RWPE2 (cell line): Measurements from ENCODE around the gene MAS1.

Experiments
- ATAC-seq: fragments of 200-7000 bp; cut with Tn5 transposase; 3 replicates; pipeline ENCODE4 v1.9.1; 2021; ENCODE audit warnings: low read depth
- DNase-seq: peaks from one replicate; pipeline ENCODE4 v3.0.0-alpha.2; 2020; ENCODE audit warnings: low spot score
- H3K27ac ChIP-seq: fragments of 450-650 bp; 2 replicates; pipeline ENCODE4 v1.5.1; 2017; ENCODE audit warnings: mild to moderate bottlenecking; ENCODE audit not compliant: poor library complexity, severe bottlenecking
- H3K27me3 ChIP-seq: fragments of 250-450 bp; sonication (Bioruptor Pico); 2 replicates; pipeline ENCODE4 v1.5.1; 2021; ENCODE audit warnings: mild to moderate bottlenecking, moderate library complexity; ENCODE audit not compliant: insufficient read depth, poor library complexity, severe bottlenecking
- H3K36me3 ChIP-seq: fragments of 250-450 bp; sonication (Bioruptor Pico); 2 replicates; pipeline ENCODE4 v1.5.1; 2020; ENCODE audit warnings: low read depth, mild to moderate bottlenecking, moderate library complexity
- H3K4me1 ChIP-seq: fragments of 250-450 bp; sonication (Bioruptor Pico); 2 replicates; pipeline ENCODE4 v1.5.1; 2021; ENCODE audit warnings: mild to moderate bottlenecking, moderate library complexity; ENCODE audit not compliant: insufficient read depth, poor library complexity, severe bottlenecking
- H3K4me3 ChIP-seq: fragments of 250-450 bp; sonication (Bioruptor Pico); 2 replicates; pipeline ENCODE4 v1.5.1; 2021; ENCODE audit warnings: mild to moderate bottlenecking, moderate library complexity; ENCODE audit not compliant: severe bottlenecking
- H3K9me3 ChIP-seq: fragments of 250-450 bp; sonication (Bioruptor Pico); 2 replicates; pipeline ENCODE4 v1.5.1; 2021; ENCODE audit warnings: mild to moderate bottlenecking, moderate library complexity; ENCODE audit not compliant: severe bottlenecking
- TF ChIP-seq, protein P1 (sequence below): fragments of 450-650 bp; IDR thresholded peaks from one replicate; pipeline ENCODE4 v1.5.1; 2017; ENCODE audit warnings: mild to moderate bottlenecking, moderate library complexity; ENCODE audit not compliant: poor library complexity, severe bottlenecking

MAS1 gene

DNA sequence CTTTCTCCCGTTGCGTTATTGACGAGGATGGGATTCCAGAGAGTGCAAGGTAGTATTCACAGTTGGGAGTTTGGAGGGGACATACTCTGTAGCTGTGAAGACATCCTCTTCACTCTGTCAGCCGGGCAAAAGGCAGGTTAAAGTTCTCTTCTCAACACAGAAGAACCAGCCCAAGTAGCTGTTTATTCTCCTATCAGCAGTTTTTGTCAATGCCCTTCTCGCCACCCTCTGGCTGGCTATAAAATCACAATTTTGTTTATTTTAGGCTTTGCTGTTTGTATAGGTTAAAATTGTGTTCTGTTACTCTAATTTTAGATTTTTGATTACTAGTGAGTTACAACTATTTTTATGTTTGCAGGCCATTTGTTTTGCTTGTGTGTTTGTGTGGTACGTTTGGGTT lies 37.9 kb upstream of the MAS1 start:
- Histone ChIP-seq H3K9me3 (peaks cover 2% of the 10 kb centered on the region), H3K27me3 (no peaks in the 10 kb centered on the region), H3K36me3 (no peaks in the 10 kb centered on the region), H3K4me3 (no peak overlapping the region), H3K27ac (no peak overlapping the region), H3K4me1 (no peaks in the 10 kb centered on the region)
- TF ChIP-seq, protein P1, sequence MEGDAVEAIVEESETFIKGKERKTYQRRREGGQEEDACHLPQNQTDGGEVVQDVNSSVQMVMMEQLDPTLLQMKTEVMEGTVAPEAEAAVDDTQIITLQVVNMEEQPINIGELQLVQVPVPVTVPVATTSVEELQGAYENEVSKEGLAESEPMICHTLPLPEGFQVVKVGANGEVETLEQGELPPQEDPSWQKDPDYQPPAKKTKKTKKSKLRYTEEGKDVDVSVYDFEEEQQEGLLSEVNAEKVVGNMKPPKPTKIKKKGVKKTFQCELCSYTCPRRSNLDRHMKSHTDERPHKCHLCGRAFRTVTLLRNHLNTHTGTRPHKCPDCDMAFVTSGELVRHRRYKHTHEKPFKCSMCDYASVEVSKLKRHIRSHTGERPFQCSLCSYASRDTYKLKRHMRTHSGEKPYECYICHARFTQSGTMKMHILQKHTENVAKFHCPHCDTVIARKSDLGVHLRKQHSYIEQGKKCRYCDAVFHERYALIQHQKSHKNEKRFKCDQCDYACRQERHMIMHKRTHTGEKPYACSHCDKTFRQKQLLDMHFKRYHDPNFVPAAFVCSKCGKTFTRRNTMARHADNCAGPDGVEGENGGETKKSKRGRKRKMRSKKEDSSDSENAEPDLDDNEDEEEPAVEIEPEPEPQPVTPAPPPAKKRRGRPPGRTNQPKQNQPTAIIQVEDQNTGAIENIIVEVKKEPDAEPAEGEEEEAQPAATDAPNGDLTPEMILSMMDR: peak; percentile 53
- ATAC-seq (peak; percentile 60; the same call in 2 of the 3 replicates), DNase-seq (no peak)

DNA sequence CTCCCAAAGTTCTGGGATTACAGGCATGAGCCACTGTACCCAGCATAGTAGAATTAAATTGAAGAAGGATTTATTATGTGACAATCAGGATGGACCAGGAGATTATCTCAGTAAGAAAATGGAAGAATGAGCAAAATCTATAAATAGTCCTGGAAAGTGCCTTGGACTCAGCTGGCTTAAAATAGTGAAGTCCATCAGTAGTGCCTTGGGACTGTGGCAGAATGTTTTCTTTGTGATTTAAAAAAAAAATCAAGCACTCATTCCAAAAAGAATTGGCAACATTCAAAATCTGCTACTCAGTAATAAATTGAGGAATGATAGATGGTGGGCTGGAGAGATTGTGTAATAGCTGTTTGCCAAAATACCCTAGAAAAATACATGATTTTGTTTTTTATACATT lies 37.0 kb upstream of the MAS1 start:
- ATAC-seq (no peak), DNase-seq (no peak)
- no peak overlapping the region for H3K27ac ChIP-seq
- H3K4me1 ChIP-seq: no peaks in the 10 kb centered on the region
- TF ChIP-seq, protein P1: no peak
- H3K27me3 ChIP-seq: no peaks in the 10 kb centered on the region
- no peaks in the 10 kb centered on the region for H3K36me3 ChIP-seq
- H3K9me3 ChIP-seq: peaks cover under 1% of the 10 kb centered on the region
- no peak overlapping the region for H3K4me3 ChIP-seq

DNA sequence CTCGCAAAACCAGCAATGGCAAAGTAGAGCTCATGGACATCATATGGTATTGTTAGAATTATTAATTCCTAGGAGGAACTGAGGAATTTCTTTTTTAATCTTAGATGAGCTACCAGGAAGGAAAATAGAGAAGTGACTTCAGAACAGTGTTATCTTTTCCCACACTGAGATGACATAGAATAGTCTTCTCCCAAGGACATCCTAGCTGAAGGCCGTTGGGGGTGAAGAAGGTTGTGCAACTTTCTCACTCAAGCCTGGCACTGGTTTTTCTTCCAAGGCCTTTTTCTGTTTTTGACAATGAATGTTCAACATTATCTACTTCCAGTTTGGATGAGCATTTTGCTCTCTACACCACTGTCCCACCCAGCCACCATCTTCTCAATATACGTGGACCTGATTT lies 35.8 kb upstream of the MAS1 start:
- TF ChIP-seq, protein P1: no peak
- no peak overlapping the region for H3K4me3 ChIP-seq
- H3K4me1 ChIP-seq: no peaks in the 10 kb centered on the region
- no peak for ATAC-seq
- no peaks in the 10 kb centered on the region for H3K9me3 ChIP-seq
- DNase-seq: no peak
- no peak overlapping the region for H3K27ac ChIP-seq
- no peaks in the 10 kb centered on the region for H3K27me3 ChIP-seq
- H3K36me3 ChIP-seq: no peaks in the 10 kb centered on the region

DNA sequence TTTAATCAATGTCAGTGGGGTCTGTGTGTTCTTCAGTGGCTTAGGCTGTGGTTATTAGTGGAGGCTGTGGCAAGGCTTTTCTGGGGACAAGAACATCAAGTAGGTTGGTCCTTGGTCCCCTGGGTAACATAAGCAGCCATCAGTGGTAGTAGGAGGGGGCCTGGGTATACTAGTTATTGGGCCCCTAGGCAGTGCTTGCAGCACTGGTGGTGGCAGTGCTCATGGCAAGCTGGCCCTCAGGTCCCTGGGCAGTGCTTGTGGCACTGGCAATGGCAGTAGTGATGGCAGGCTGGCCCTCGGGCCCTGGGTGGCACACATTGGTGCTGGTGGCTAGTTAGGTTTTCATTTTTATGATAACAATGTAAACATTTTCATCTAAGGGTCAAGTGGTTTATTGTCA lies 32.5 kb upstream of the MAS1 start:
- Histone ChIP-seq H3K27me3 (no peaks in the 10 kb centered on the region), H3K36me3 (no peaks in the 10 kb centered on the region), H3K4me1 (no peaks in the 10 kb centered on the region), H3K4me3 (no peak overlapping the region), H3K27ac (no peak overlapping the region), H3K9me3 (no peaks in the 10 kb centered on the region)
- ATAC-seq (no peak), DNase-seq (no peak)
- TF ChIP-seq, protein P1: no peak

DNA sequence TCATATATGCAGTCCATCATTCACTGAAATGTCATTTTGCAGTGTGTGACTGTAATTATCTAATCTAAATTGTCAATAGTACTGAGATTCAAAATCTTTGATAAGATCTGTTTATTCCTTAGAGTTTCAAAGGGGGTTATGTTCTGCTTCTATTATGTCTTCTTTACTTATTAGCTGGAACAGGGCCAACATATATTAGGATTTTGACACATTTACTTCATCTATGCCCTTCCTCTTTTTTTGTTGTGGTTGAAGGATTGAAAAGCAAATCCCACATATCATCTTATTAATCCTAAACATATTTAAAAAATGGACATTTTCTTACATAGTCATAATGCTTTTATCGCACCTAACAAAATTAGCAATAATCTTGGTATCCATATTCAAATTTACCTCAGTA lies 30.3 kb upstream of the MAS1 start:
- DNase-seq (no peak), ATAC-seq (no peak)
- H3K4me1 ChIP-seq: no peaks in the 10 kb centered on the region
- H3K27me3 ChIP-seq: no peaks in the 10 kb centered on the region
- H3K4me3 ChIP-seq: no peak overlapping the region
- H3K27ac ChIP-seq: no peak overlapping the region
- TF ChIP-seq, protein P1: no peak
- no peaks in the 10 kb centered on the region for H3K36me3 ChIP-seq
- H3K9me3 ChIP-seq: no peaks in the 10 kb centered on the region
